ENCODE data around the gene LRFN4. TPM values are rescaled to one million over a fixed set of nuclear protein-coding genes. Genes with fewer than 3 reads are reported as not detected.

Gene LRFN4
- total and polyA plus RNA-seq, 2 of the 8 experiments (the other 6 are each of a cell fraction or from before 2014, with no cell fraction given): 49.8 to 64.3 TPM

- TF ChIP-seq RXRA (IDR thresholded peaks at IDR 0.05; ENCODE audit: insufficient read depth, low read depth, low read length) (no peak), CTBP2 (IDR thresholded peaks at IDR 0.05; ENCODE audit: borderline replicate concordance, insufficient read depth, insufficient read length, low read length) (no peak)
These were observed 6.2 kb upstream of the LRFN4 start (continued) for GRCh38 chr11:66850588-66851238.

All from H1 (cell line).